Measurements from ENCODE around the gene IGSF11. TPM values are rescaled to one million over a fixed set of nuclear protein-coding genes. Genes with fewer than 3 reads are reported as not detected.

Gene IGSF11
- total RNA-seq, 4 donors from 2014 or later: 0.29 to 1.4 (median 0.75) TPM

GRCh38 chr3:118909763-118910162, 124.9 kb downstream of the IGSF11 start:
- no peak overlapping the region for H3K27ac ChIP-seq
- no peak for DNase-seq
- H3K9me3 ChIP-seq: no peaks in the 10 kb centered on the region
- H3K4me1 ChIP-seq: no peaks in the 10 kb centered on the region
- no peaks in the 10 kb centered on the region for H3K27me3 ChIP-seq
- H3K36me3 ChIP-seq: no peaks in the 10 kb centered on the region
- TF ChIP-seq CTCF (IDR thresholded peaks at IDR 0.05) (no peak), POLR2A (IDR thresholded peaks at IDR 0.05) (no peak)
- no peak overlapping the region for H3K4me3 ChIP-seq (replicated peaks in 1 of 3)
- intact Hi-C loops (cut with DNase I): no loop called here

- H3K9me3 ChIP-seq: no peaks in the 10 kb centered on the region
- no peak for DNase-seq
- H3K4me3 ChIP-seq (replicated peaks in 1 of 3): no peak overlapping the region
- no peak overlapping the region for H3K27ac ChIP-seq
- intact Hi-C loops (cut with DNase I): no loop called here
- no peaks in the 10 kb centered on the region for H3K4me1 ChIP-seq
- WGBS, 2 donors: 77 to 85% methylated on average over 2 of the region's 2 CpGs
- TF ChIP-seq POLR2A (IDR thresholded peaks at IDR 0.05) (no peak), CTCF (IDR thresholded peaks at IDR 0.05) (no peak)
- H3K36me3 ChIP-seq: no peaks in the 10 kb centered on the region
- H3K27me3 ChIP-seq: no peaks in the 10 kb centered on the region
These were observed 126.7 kb downstream of the IGSF11 start for GRCh38 chr3:118907909-118908308.

GRCh38 chr3:118900737-118901525, 133.7 kb downstream of the IGSF11 start:
- 80 to 82% methylated on average over 4 of the region's 4 CpGs for WGBS, 2 donors

GRCh38 chr3:118890206-118890605, 144.4 kb downstream of the IGSF11 start:
- no peaks in the 10 kb centered on the region for H3K9me3 ChIP-seq
- no peak for TF ChIP-seq POLR2A (IDR thresholded peaks at IDR 0.05)
- no peak for TF ChIP-seq CTCF (IDR thresholded peaks at IDR 0.05)
- no peak overlapping the region for H3K4me3 ChIP-seq (replicated peaks in 1 of 3)
- H3K36me3 ChIP-seq: no peaks in the 10 kb centered on the region
- WGBS, 2 donors: 22 to 34% methylated on average over 2 of the region's 2 CpGs
- H3K4me1 ChIP-seq: no peaks in the 10 kb centered on the region
- no peaks in the 10 kb centered on the region for H3K27me3 ChIP-seq
- no peak for DNase-seq
- intact Hi-C loops (cut with DNase I): no loop called here
- no peak overlapping the region for H3K27ac ChIP-seq

More at GRCh38 chr3:118900737-118901525, 133.7 kb downstream of the IGSF11 start:
- Histone ChIP-seq H3K4me1 (no peaks in the 10 kb centered on the region), H3K27me3 (no peaks in the 10 kb centered on the region), H3K9me3 (no peaks in the 10 kb centered on the region), H3K36me3 (no peaks in the 10 kb centered on the region), H3K4me3 (replicated peaks in 1 of 3) (no peak overlapping the region), H3K27ac (no peak overlapping the region)
- TF ChIP-seq CTCF (IDR thresholded peaks at IDR 0.05) (no peak), POLR2A (IDR thresholded peaks at IDR 0.05) (no peak)
- DNase-seq: no peak
- intact Hi-C loops (cut with DNase I): no loop called here

GRCh38 chr3:118889691-118890090, 145.0 kb downstream of the IGSF11 start:
- H3K27ac ChIP-seq: no peak overlapping the region
- no peaks in the 10 kb centered on the region for H3K36me3 ChIP-seq
- no peak overlapping the region for H3K4me3 ChIP-seq (replicated peaks in 1 of 3)
- intact Hi-C loops (cut with DNase I): no loop called here
- no peaks in the 10 kb centered on the region for H3K27me3 ChIP-seq
- TF ChIP-seq POLR2A (IDR thresholded peaks at IDR 0.05): no peak
- TF ChIP-seq CTCF (IDR thresholded peaks at IDR 0.05): no peak
- DNase-seq: no peak
- no peaks in the 10 kb centered on the region for H3K9me3 ChIP-seq
- H3K4me1 ChIP-seq: no peaks in the 10 kb centered on the region
